Measurements from ENCODE around the gene GRID1.

GRID1 gene

DNA sequence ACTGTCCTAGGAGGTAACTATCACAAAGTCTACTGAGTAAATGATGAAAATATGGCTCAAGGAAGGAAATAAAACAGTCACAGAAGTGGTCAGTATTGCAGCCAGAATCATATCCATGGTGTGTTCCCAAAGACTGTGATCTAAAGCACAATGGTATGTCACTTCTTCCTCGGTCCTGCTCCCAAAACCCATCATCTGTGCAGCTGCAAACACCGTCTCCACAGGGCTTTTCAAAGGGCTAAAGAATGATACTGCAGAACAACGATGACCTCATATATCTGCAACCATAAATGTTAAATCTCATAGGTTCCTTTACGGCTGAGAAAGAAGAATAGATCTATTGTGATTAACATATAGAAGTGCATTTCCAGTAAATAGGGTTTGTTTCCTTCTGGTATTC is 465.0 kb downstream of the GRID1 start:
- no peak for DNase-seq

DNA sequence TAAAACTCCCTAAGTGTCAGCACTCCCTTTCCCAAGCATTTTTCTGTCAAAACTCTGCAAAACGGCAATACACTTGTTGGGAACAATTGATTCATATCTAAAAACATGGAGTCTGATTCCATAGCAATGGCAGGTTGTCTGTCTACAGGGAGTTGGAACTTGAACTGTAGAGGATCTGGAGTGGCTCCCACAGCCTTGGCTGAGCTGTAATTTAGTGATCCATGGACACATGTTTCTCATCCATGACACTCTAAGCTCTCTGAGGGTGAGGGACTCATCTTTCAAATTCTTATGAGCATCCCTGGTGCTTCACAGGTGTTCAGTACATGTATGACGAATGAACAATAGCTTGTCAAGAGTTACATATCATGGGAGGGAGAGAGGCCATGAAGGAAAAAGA is 466.1 kb downstream of the GRID1 start:
- DNase-seq: no peak

DNA sequence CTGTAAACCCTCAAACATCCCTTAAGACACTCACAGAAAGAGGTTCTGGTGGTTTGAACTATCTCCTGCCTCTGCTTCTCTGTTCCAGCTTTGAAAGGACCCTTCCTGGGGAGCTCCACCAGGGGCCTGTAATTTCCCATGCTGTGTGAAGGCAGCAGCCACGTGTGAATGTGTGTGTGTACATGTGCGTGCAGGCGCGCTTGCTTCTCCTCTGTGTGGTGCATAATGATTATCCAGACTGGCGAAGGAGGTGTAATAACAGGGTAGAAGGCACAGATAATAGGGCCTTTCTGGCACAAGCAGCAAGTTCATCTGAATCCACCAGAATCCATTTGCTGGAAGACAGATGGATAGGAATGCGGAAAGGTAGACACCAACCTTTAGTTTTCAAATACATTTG is 466.5 kb downstream of the GRID1 start:
- no peak for DNase-seq

- DNase-seq: no peak
Measured at GRCh38 chr10:85891472-85891871, 475.1 kb downstream of the GRID1 start.

DNA sequence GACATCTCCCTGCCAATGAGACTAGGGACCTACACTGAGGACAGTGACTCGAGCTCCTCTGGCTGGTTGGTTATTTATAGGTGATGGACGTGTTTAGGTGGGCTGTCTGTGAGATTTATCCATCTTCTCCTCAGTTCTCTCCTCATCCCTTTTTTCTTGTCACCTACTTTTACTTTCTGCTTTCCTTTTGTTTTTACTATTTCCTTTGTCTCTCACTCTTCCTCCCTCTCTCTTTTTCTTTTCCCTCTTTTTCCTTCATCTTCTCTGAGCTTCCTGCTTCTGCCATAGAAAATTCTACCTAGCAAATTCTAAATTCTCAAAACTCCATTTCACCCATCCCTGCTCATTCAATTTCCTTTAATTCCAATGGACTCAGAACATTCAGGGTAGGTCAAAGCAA is 478.0 kb downstream of the GRID1 start:
- no peak for DNase-seq

- DNase-seq: no peak
Measured at GRCh38 chr10:85888004-85888403, 478.6 kb downstream of the GRID1 start.

DNA sequence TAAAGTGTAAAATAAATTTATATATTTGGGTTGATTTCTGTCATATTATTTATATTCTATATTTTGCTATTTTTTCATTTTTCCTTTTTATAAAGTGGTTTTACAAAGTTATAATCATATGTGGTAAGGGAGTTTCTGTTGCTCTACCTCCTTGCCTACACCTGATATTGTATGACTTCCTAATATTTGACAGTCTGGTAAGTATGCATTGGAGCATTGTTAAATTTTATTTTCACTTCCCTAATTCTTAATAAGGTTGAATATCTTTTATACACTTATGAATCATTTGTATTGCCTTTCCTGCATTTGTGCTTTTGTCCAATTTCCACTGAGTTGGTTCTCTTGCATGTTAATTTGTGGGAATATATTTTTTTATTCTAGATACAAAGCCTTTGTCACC is 492.4 kb downstream of the GRID1 start:
- no peak for DNase-seq

DNA sequence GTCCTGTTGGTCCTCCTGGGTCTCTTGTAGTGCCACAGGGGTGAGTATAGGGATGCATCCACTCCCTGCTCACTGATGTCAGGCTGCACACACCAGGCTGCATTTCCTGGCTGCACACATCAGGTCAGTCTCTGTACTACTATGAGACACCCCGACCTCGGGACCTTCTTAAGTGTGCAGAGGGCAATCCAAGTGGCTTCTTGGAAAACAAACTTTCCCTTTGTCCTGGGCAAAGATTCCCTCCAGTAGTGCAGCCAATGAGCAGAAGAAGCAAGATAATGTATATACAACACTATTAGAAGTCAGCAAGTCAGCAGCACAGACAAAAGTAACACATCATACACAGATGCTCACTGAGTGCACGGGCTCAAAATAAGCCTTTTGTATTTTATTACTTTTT is 493.5 kb downstream of the GRID1 start:
- no peak for DNase-seq

- no peak for DNase-seq
Measured at GRCh38 chr10:85868627-85869499, 497.7 kb downstream of the GRID1 start.

GRCh38 chr10:85864868-85865526 is 501.6 kb downstream of the GRID1 start:
- DNase-seq: no peak

DNA sequence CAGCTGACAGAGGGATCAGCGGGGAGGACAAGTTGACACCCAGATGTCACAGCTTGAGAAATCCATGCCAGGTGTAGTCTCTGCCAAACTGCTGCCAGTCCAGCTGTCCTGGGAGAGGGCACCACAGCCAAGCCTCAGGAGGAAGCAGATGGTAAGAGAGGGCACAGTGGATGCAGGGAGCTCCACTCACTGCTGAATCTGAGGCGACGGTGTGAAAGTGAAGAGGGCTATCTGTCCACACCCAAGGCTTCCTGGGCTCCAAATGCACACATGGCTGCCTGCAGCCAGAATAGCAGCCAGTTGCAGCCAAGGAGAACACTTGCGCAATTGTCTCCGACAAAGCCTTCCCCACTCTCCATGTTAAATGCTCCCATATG is 502.4 kb downstream of the GRID1 start:
- no peak for DNase-seq

GRCh38 chr10:85863301-85864172 is 503.1 kb downstream of the GRID1 start:
- DNase-seq: no peak

DNA sequence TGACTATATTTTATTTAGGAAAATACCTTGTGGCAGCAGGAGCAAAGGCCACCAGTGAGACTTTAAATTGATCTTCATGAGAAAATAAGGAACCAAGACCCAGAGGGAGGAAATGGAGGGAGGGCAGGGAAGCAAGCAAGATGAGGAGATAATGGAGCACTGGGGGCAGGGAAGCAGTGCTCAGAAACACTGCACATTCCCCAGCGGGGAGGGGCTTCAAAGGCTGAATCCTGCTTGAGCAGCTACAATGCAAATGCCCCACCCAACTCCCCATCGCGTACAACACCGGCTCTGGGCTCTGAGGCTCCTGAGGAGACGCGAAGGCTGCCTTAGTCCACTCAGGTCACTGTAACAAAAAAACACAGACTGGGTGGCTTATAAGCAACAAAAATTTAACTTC is 503.8 kb downstream of the GRID1 start:
- DNase-seq: no peak

- no peak for DNase-seq
Measured at GRCh38 chr10:85861513-85862197, 504.9 kb downstream of the GRID1 start.

- DNase-seq: no peak
Measured at GRCh38 chr10:85859859-85860258, 506.7 kb downstream of the GRID1 start.

GRCh38 chr10:85858776-85859515 is 507.6 kb downstream of the GRID1 start:
- no peak for DNase-seq

GRCh38 chr10:85857791-85858190 is 508.8 kb downstream of the GRID1 start:
- no peak for DNase-seq

GRCh38 chr10:85857305-85857704 is 509.3 kb downstream of the GRID1 start:
- no peak for DNase-seq

- no peak for DNase-seq
Measured at GRCh38 chr10:85851934-85852333, 514.7 kb downstream of the GRID1 start.

DNA sequence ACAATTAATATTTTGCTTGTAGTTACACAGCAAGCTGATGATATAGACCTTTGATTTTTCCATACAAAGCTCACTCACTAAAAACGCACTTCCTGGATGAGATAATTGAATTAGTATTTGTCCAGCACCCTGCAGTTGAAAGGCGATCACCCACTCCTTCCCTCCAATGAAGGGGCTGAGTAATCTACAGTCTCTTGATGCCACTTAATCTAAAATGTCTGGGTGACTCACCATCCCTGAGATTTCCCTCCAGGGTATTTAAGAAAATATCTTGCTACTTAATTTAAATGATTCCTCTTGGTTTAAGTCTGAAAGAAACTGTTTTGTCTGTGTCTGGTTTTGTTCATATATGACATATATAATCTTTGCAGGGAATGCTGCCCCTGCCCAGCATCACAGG is 515.3 kb downstream of the GRID1 start:
- DNase-seq: peak; percentile 5

GRCh38 chr10:85850736-85851135 is 515.9 kb downstream of the GRID1 start:
- no peak for DNase-seq

GRCh38 chr10:85849315-85849714 is 517.3 kb downstream of the GRID1 start:
- no peak for DNase-seq

All from EL (cell line).